SH-SY5Y (cell line): ENCODE measurements around the gene RAPGEF2.

Experiments
- GATA2 ChIP-seq: IDR thresholded peaks from 2 replicates; pipeline ENCODE4 v1.6.1; 2011; ENCODE audit warnings: mild to moderate bottlenecking, low read depth, low read length
- GATA3 ChIP-seq: IDR thresholded peaks from 2 replicates; pipeline ENCODE4 v1.6.1; 2011; ENCODE audit warnings: low read depth, mild to moderate bottlenecking, low read length, moderate library complexity

DNA sequence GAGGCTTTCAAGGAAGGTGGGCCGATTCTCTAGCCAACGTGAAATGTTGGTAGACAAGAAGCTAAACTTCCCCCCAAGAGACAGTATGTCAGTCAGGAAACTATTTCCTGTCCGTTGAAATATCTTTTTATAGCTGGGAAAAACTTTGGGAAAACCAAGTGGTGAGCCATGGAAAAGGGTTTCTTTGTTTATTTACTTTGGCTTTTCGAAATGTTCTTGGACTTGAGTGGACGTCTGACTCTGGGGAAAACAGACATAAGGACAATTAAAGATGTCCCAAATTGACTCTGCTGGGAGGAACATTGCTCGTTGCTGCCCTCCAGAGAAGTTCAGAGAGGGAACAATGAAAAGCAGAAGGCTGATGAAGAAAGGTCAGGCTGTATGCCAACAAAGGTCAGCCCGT, 295.4 kb downstream of the RAPGEF2 start:
- TF ChIP-seq GATA2: no peak
- TF ChIP-seq GATA3: no peak
